Suppressor macrophage (primary cell): ENCODE data around the gene SNRNP25.

Experiments
- DNase-seq, 4 experiments: peaks; one replicate each; pipeline ENCODE4 v3.0.0-alpha.2; 2020 to 2022

SNRNP25 gene

DNA sequence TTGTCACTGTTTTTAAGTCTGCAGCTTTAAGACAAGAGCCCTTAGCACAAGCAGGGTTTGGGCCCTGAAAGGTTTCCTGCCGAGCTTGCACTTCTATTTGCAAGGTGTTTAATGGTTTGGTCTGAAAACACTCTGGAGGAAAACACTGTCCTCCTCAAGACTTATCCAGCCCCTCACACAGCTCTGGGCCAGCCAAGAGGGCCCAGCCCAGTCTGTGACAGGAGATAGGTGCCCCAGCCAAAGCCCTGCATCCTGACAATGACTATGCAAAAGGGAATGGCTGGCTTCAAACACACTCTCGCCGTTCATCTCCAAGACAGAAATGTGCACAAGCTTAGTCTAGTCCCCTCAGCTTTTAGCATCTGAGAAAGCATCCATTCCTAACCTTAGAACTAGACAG lies 51.3 kb downstream of the SNRNP25 start:
- no peak for DNase-seq

DNA sequence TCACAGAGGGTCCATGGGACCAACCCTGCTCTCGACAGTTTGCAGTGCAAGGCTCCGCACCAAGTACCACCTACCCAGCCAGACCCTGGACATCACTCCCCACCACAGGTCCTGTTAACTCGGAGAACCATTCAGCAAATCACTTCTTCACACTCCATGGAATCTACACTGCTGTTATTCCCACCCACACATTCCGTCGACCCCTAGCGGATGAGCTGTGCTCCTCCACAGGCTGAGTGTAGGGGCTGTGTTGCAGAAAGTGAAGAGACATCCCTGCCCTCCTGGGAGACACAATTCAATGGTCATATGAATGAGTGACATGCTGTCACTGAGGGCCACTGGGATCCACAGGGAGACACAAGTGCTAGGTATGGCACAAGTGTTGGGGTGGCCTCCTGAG lies 51.9 kb downstream of the SNRNP25 start:
- DNase-seq: no peak

DNA sequence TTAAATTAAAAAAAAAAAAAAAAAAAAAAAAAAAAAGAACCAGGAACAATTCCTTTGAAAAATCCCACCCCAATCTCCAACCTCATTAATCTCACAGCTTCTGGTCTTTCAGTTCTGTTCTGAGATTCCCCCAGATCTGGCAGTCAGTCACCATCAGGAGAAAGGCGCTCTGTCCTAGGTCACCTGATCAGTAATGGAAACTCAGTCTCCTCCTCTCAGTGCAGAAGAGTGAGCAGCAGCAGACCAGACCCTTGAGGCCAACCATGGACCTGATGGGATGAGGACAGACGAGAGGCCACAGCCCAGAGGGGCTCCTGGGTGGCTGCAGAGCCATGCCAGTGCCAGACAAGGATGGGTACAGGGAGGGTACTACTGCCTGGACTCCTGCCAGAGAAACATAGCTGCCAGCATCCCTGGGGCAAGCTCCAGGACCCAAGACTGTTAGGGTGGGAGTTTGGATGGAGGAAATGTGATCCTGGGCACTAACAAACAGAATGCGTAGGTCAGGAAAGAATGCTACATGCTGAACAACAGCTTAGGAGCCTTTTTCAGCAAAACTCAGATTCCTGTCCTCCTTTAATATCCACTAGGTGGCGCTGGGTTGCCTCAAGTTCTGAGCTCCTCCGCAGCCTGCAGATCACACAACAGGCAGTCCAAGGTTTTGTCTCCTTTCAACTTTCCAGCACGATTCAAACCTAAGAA lies 53.1 kb downstream of the SNRNP25 start:
- peak; percentile 67 to 88 (median 82) for DNase-seq
